Measurements from ENCODE around the gene FSIP2. TPM values are rescaled to one million over a fixed set of nuclear protein-coding genes. Genes with fewer than 3 reads are reported as not detected.
"Not testable (repeated sequence)": the region's sequence is repeated elsewhere in the genome, so short reads cannot be mapped to it uniquely, and the experiment has no call there.

The FSIP2 gene
- total RNA-seq, 1 donor from 2014 or later, result 0.29 TPM

- DNase-seq (ENCODE audit: low spot score), result no peak
Measured at GRCh38 chr2:185796758-185797157, 58.2 kb downstream of the FSIP2 start.

GRCh38 chr2:185802926-185803325 is 64.3 kb downstream of the FSIP2 start:
- no peak for DNase-seq (ENCODE audit: low spot score)

- no peak for DNase-seq (ENCODE audit: low spot score)
Measured at GRCh38 chr2:185806783-185807182, 68.2 kb downstream of the FSIP2 start.

GRCh38 chr2:185807351-185807750 is 68.7 kb downstream of the FSIP2 start:
- no peak for DNase-seq (ENCODE audit: low spot score)

- no peak for DNase-seq (ENCODE audit: low spot score)
Measured at GRCh38 chr2:185811580-185811979, 73.0 kb downstream of the FSIP2 start.

GRCh38 chr2:185813707-185814106 is 75.1 kb downstream of the FSIP2 start:
- DNase-seq (ENCODE audit: low spot score), result no peak

GRCh38 chr2:185817991-185818390 is 79.4 kb downstream of the FSIP2 start:
- DNase-seq (ENCODE audit: low spot score), result no peak

GRCh38 chr2:185821467-185821866 is 82.9 kb downstream of the FSIP2 start:
- DNase-seq (ENCODE audit: low spot score), result no peak

GRCh38 chr2:185823773-185824172 is 85.2 kb downstream of the FSIP2 start:
- DNase-seq (ENCODE audit: low spot score), result no peak

GRCh38 chr2:185825557-185825956 is 87.0 kb downstream of the FSIP2 start:
- DNase-seq (ENCODE audit: low spot score), result no peak

- DNase-seq (ENCODE audit: low spot score), result no peak
Measured at GRCh38 chr2:185828326-185828725, 89.7 kb downstream of the FSIP2 start.

GRCh38 chr2:185833864-185834263 is 95.3 kb downstream of the FSIP2 start:
- no peak for DNase-seq (ENCODE audit: low spot score)

- no peak for DNase-seq (ENCODE audit: low spot score)
Measured at GRCh38 chr2:185835974-185836373, 97.4 kb downstream of the FSIP2 start.

GRCh38 chr2:185854885-185855284 is 116.3 kb downstream of the FSIP2 start:
- no peak for DNase-seq (ENCODE audit: low spot score)

GRCh38 chr2:185857691-185858090 is 119.1 kb downstream of the FSIP2 start:
- DNase-seq (ENCODE audit: low spot score), result no peak

- no peak for DNase-seq (ENCODE audit: low spot score)
Measured at GRCh38 chr2:185859506-185859905, 120.9 kb downstream of the FSIP2 start.

GRCh38 chr2:185860321-185860720 is 121.7 kb downstream of the FSIP2 start:
- no peak for DNase-seq (ENCODE audit: low spot score)

- DNase-seq (ENCODE audit: low spot score), result no peak
Measured at GRCh38 chr2:185862657-185863398, 124.2 kb downstream of the FSIP2 start.

GRCh38 chr2:185864468-185865260 is 126.1 kb downstream of the FSIP2 start:
- DNase-seq (ENCODE audit: low spot score), result not testable (repeated sequence)

GRCh38 chr2:185875136-185875931 is 136.7 kb downstream of the FSIP2 start:
- DNase-seq (ENCODE audit: low spot score), result no peak

- no peak for DNase-seq (ENCODE audit: low spot score)
Measured at GRCh38 chr2:185876234-185876633, 137.6 kb downstream of the FSIP2 start.

GRCh38 chr2:185880396-185880795 is 141.8 kb downstream of the FSIP2 start:
- DNase-seq (ENCODE audit: low spot score), result no peak

Measured in mesenteric fat pad (tissue), 1 donor.